Stomach (tissue), 4 donors: ENCODE measurements around the gene FCRLA.

ENCODE experiments used
- CTCF ChIP-seq, 7 experiments: fragments of 450-650 bp in 4 of 7; fragments of 200-600 bp in 3 of 7; sonication (generic) in 3 of 7; IDR thresholded peaks; one replicate each; pipeline ENCODE4 v1.5.1; 2016 to 2019; ENCODE audit warnings: antibody characterized with exemption in 7 of 7, control low read depth in 2 of 7, mild to moderate bottlenecking in 1 of 7
- POLR2A ChIP-seq, 4 donors: fragments of 450-650 bp; IDR thresholded peaks; one replicate each; pipeline ENCODE4 v1.6.1; 2016; ENCODE audit warnings: antibody characterized with exemption in 4 of 4, control low read depth in 2 of 4, mild to moderate bottlenecking in 1 of 4, moderate library complexity in 1 of 4
- POLR2AphosphoS5 ChIP-seq, 3 donors: sonication (generic); formaldehyde crosslinking; IDR thresholded peaks; one replicate each; pipeline ENCODE4 v1.6.1; 2016; ENCODE audit warnings: antibody characterized with exemption in 3 of 3

- no peak for TF ChIP-seq CTCF (IDR thresholded peaks at IDR 0.05)
- no peak for TF ChIP-seq POLR2AphosphoS5 (IDR thresholded peaks at IDR 0.05)
- no peak for TF ChIP-seq POLR2A (IDR thresholded peaks at IDR 0.05)
Measured at GRCh38 chr1:161707503-161707902, 474 bp downstream of the FCRLA start.
